GM21528 (cell line): ENCODE results near the gene GPER1.
"Not testable (repeated sequence)": the region's sequence is repeated elsewhere in the genome, so short reads cannot be mapped to it uniquely, and the experiment has no call there.

Experiments
- ATAC-seq: cut with Tn5 transposase; IDR thresholded peaks from one replicate; pipeline ENCODE4 v1.9.1; 2021; ENCODE audit warnings: mild to moderate bottlenecking, moderate library complexity; ENCODE audit not compliant: unreplicated experiment, low FRiP score

The GPER1 gene

DNA sequence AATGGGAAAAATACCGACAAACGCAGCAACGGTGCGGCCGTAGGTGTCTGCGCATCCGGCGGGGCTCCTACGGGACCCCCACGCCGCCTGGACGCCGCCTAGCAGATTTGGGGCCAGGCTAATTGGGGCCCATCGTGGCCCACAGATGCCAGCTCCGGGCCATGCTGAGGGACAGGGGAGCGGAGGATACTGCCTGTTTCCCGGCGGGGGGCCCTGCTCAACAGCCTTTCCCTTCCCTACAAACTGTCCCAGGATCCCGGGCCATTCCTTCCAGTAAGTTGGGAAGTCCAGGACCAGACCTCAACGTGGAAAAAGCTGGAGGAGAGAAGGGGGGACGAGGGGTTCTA is 21.7 kb upstream of the GPER1 start:
- no peak for ATAC-seq

DNA sequence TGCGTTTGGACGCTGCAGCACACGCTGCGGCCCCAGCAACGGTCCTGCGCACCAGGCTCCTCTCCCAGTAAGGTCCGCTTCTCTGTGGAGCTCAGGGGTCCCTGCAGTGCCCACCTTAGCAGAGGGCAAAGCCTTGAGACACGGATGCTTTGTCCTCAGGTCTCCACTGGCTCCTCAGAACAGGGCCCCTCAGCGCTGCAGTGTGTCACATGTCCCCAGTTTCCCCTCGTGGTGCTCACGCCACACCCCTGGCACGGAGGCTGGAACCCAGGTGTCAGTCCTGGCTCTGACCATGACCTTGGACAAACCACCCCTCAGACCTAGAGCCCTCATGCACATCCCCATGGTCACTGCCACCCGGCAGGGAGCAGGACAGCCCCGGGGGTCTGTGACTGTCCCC is 19.9 kb upstream of the GPER1 start:
- ATAC-seq, result no peak

DNA sequence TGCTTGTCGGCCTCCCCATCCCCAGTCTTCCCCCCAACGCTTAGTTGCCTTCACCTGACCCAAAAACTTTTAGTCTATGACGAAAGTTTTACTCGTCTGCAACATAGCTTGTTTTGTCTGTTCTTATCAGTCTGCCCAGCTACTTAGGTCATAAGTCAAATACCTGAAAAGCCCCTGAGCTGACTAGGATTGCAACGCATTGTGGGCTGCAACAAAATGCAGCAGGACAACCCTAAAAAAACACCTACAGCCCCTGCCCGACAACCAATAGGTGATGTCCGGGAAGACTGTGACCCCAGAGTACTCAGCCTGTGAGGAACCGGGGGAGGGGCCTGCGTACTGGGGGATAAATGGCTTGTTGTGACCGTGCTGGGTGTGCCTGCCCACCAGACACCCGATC is 19.3 kb upstream of the GPER1 start:
- no peak for ATAC-seq

DNA sequence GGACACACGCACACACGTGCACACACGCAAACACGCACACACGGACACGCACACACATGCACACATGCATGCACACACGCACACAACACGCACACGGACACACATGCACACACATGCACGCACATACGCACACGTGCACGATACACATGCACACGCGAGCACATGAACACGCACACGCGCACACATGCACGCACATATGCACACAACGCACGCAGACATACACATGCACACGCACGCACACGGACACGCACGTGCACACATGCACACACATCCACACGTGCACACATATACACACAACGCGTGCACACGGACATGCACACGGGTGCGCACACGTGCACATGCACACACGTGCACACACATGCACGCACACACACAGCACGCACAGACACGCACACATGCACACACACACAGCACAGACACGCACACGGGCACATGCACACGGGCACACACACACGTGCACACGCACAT is 17.3 kb upstream of the GPER1 start:
- ATAC-seq, result no peak

DNA sequence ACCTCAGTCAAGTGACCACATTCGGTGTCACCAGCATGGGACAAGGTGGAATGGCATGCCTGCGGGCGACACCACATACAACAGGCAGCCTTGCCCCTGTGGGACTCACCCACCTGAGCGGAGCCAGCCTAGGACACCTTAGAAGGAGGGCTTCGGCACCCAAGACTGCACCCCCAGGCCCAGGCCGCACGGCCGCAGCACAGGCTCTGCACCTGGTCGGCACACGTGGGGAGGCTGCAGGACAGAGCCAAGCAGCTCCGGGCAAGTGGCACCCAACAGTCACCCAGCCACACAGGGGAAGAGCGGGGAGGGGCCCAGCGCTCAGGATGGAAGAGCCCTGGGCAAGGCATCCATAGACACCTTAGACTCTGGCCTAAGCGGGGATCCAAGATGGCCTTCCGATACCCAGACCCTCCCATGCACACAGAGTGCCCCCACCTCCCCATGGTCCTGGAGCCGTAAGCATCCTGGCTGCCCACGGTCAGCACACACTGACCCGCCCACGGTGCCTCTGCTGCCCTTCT is 16.1 kb upstream of the GPER1 start:
- ATAC-seq, result no peak

DNA sequence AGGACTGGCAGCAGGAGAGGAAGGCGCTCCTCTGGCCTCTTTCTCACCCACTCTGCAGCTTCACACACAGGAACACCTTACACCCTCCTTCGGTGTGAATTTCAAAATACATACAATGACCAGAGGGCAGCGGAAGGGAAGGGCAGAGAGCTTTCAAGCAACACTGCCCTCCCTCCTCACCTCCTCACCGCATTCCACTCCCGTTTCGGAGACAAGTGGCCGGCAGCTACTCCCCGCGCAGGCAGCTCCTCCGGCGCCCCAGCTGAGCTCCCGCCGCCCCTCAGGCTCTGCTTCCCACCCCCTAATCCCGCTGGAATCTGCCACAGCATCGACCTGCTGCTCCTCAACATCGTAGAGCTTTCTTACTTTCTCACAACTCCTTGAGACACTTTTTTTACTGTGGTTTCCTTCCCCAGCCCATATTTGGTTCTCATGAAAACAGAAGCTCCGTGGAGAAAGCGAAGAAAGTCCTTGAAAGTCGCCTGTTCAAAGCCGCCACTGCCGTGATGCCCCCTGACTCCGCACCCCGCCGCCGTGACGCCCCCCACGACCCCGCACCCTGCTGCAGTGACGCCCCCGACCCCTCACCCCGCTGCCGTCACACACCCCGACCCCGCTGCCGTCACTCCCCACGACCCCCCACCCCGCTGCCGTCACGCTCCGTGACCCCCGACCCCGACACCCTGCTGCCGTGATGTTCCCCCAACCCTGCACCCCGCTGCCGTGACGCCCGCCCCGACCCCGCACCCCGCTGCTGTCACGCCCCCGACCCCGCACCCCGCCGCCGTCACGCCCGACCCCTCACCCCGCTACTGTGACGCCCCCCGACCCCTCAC is 14.6 kb upstream of the GPER1 start:
- no peak for ATAC-seq

DNA sequence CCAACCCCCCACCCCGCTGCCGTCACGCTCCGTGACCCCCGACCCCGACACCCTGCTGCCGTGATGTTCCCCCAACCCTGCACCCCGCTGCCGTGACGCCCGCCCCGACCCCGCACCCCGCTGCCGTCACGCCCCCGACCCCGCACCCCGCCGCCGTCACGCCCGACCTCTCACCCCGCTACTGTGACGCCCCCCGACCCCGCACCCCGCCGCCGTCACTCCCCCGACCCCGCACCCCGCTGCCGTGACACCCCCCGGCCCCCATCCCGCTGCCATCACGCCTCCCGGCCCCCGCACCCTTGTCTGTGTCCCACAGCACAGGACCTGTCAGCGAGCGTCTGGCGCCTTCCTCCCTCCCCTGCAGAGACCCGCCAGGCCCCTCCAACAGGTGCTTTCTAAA is 13.9 kb upstream of the GPER1 start:
- not testable (repeated sequence) for ATAC-seq

DNA sequence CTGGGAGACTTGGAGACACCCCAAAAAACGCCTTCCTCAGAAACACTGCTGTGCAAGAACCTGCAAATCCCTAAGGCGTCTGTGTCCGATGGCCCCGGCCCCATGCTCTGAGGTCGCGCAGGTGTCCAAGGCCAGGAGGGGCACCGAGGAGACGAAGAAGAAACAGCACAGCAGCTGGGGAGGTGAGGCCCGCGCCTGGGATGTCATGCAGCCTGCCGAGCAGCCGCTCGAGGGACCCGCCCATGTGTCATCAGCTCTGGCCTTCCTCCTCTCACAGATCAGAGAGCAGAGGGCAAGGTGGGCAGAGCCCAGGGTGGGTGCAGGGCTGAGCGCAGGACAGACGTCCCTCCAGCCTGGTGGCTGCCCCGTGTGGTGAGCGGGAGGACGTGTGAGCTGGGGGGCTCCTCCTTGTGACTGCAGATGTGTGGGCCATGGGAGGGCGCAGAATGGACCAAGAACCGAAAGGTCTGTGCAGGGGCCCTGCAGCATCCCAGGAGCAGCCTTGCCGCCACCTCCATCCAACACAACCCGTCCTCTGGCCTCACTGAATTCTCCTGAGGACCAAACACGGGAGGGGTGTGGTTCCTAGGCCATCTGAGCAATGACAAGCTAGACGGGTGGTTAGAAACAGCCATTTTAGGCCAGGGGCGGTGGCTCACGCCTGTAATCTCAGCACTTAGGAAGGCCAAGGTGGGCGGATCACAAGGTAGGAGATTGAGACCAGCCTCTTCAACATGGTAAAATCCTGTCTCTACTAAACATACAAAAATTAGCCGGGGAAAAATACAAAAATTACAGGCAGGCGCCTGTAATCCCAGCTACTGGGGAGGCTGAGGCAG is 13.1 kb upstream of the GPER1 start:
- no peak for ATAC-seq

DNA sequence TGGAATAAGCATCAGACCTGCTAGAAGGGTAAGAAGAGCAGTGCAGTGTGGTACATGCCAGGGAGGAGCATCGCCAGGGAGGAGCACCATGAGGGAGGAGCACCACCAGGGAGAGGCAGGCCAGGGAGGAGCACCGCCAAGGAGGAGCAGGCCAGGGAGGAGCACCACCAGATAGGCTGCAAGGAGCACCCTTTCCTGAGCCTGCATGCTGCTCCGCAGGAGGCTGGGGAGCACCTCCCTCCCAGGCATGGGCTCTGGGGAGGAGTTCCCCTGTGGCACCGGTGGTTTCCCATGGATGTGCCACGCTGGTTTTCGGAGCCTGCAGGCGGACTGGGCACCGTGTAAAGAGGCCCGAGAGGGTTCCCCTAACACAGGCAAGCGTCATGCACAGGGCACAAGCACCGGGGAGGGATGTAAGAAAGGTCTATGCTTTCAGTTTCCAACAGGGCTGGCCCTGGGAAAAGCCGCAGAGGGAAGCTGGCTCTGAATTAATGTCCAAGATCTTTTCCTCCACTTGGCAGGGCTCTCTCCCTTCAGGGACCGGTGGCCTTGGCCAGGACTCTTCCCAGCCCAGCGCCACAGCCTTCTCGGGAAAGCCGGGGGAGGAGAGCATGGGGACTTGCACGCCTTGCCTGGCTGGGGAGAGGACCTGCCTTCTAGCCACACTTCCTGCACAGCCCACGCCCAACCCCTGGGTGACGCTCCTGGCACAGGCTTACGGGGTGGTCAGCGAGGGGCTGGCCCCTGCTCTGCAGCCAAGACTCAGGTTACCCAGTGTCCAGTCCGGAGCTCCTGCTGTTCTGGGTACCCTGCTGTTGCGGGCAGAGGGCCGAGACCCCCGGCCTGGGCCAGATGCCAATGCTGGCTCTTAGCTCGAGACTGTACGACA is 11.5 kb upstream of the GPER1 start:
- no peak for ATAC-seq

DNA sequence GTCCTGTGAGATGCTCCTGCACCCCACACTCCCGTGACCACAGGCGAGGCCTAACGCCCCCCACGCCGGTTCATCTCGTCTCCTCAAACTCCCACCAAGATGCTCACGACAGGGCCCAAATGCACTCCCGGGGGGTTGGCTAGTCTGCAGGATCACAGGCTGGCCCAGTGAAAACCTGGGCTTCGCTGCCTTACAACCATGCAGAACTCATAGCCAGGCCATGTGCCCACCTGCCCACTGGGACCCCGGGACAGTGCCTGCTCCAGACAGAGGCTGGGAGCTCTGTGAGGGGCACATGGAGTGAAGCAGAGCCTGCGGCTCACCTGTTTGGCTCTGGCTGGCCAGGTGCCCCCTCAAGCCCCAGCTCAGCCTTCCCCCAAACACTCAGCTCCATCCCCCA is 9.4 kb upstream of the GPER1 start:
- ATAC-seq, result no peak

DNA sequence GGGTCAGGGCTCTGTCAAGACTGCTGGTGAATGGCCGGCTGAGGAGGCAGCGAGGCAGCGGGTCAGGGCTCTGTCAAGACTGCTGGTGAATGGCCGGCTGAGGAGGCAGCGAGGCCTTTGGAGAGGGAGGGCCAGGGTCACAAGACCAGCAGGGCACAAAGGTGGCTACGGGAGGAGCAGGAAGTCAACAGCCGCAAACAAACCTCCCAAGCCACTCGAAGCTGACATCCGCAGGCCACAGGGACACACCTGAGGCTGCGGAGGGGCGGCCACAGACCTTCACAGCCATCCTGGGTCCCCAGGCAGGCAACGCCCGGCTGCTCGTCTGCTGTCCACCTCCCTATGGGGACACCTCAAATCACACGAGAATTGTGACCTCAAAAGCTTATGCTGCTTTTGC is 8.9 kb upstream of the GPER1 start:
- ATAC-seq, result no peak

DNA sequence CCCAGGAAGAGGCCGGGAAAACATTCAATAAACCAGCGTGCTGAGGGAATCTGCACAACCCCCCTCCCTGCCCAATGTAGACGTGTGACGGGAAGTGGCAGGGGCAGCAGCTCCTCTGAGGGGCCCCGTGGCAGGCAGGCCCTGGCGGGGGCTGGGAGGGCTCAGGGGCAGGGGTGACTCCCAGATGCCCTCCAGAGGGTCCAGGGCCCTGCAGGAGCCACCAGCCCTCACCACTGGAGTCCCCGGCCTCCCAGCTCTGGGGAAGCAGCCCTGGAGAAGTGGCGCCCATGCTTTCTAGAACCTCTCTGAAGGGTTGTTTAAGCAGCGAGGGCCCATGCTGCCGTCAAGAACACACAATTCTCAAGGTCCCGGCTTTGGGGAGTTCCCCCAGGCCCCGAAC is 8.4 kb upstream of the GPER1 start:
- ATAC-seq, result no peak

DNA sequence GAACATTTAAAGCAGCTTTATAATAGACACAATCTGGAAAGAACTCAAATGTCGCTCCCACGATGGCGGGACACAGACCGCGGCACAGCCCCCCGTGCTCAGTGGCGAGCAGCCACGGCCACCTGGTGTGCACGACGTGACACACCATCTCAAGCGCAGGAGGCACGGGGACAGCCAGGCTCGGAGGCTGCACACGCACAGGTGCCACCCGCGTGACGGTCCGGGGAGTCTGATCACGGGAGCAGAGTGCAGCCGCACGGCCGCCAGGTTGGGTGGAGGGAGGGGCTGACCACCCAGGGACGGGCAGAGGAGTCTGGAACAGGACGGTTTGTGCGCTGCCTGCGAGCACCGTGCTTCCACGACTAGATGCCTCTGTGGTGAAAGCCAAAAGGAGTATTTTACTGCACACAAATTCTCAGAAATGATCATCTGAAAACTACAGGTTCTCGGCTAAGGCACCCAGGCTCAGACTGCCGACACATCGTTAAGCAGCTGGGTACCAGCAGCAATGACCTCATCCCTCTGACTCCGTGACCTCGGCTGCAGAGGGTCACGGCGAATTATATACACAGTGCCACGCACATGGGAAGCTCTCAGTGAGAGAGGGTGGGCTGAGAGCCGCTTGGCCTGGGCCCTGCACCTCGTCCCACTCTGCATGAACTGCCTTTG is 7.5 kb upstream of the GPER1 start:
- ATAC-seq, result no peak

DNA sequence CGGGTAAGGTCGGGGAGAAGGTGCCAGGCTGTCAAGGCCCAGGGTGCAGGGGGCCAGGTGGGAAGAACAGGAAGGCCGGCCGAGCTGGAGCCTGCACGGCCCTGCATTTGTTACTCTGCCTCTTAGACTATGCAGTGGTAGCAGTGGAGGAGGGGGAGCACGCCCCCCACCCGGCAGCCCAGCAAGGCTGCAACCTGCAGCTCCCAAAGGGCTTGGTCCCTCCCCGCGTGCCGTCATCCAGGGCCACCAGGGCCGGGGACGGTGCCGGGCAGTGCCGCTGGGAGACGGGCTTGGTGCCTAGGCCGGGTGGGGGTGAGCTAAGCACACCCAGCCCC is 7.0 kb upstream of the GPER1 start:
- no peak for ATAC-seq

DNA sequence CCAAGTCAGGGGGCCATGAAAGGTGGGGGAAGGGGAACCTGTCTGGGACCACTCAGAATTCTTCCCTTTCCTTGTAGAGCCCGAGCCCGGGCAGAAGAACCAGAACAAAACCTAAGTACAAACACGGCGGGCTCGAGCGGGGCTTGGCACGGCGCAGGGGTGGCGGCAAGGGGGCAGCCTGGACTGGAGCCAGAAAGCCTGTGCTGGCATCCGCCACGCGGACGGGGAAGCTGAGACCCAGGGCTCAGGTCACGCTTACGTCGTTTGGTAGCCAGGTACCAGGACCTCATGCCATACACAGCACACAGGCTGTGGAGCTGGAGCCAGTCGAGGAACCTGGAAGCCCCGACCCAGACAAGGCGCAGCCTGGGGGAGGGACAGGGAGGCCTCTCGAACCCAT is 6.6 kb upstream of the GPER1 start:
- no peak for ATAC-seq

DNA sequence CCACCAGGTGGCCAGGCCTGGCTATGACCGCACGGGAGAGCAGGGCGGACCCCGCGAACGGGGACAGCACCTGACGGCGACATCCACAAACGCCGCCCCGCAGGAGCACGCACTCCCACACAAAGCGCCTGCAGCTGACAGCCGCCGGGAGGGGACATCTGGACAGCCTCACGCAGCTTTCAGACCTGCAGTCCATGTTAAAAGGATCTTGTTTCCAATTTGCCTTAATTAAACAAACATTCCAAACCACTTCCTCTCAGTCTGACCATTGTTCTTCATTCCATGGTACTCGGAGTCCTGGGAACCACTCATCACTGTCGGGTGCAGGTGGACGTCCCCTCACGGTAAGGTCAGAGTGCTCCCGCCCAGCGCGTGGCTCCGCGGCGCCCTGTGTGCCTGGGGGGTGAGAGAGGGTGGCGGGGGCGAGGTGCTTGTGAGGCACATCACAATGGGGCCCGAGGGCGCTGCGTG is 5.9 kb upstream of the GPER1 start:
- no peak for ATAC-seq

DNA sequence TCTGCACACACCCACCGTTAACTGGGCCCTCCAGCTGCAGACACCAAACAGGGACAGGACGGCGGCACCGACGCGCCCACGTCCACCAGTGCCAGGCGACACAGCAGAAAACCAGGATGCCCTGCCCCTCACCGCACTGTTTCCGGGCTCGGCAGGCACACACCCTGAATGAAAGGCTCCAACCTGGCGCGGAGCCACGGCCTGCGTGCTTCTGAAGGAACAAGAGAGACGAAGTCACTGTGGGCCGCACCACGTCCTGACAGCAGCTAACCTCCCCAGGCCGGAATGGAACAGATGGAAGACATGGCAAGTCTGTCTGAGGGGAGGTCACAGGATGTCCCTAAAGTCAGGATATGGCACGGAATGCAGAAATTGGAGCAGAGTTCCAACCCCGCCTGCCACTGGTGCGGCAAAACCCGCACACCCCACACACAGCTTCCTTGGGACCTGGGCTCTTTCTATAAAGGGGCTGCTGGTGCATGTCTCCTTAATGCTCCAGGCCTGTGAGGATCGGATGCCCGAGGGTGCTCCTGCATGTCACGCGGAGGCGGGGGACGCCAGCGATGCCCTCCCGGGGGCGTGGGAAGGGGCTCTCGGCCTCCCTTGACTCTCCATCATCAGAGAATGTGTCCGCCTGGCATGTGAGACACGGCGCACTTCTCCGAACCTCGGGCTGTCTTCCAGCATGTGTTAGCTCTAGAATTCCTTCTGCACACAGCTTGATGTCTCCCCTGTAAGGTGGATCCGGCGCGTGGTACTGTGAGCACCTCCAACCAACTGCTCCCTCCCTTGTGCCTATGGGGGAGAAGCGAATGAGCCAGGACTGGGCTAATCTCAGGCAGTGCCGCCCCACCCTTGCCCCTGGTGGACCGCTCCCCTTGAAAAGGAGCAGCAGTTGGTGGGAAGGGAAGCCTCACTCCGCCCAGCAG is 3.9 kb upstream of the GPER1 start:
- ATAC-seq, result no peak

DNA sequence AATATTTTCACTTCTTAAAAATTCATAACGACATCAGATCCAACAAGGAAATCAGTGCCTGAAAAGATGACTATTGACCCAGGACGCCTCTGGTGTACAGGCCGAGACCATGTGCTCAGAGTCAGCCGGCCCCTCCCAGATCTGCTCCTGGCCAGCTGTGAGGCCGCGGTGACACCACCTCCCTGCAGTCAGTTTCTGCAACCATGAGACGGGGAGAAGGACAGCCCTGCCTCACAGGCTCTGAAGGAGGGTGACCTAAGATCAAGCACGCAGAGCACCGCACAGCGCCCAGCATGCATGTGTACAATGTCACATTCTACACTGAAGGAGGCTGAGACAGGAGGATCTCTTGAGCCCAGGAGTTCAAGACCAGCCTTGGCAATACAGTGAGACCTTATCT is 2.6 kb upstream of the GPER1 start:
- ATAC-seq, result no peak

DNA sequence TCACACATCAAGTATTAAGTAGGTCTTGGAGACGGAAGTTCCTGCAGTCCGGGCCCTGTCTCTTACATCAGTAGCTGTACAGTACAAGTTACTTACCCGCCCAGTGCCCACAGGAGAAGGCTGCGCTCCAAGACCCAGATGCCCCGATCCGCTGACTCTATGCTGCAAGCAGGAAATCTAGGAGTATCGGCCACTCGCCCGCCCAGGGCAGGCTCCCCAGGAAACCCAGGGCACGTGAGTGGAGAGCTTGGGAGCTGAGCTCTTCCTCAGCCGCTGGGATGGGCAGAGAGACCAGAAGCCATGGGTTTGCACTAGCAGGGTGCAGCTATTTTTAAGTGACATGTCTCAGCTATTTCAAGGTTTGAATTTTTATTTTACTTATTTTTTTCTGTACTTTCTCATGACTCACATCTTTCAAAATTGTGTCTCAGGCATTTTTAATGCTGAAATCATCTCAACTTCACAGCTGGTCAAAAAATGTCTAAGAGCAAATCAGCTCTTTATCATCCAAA is 1.9 kb upstream of the GPER1 start:
- ATAC-seq, result no peak
